OCI-LY1 (cell line): ENCODE results near the gene AGMO.
"Not testable (repeated sequence)": the region's sequence is repeated elsewhere in the genome, so short reads cannot be mapped to it uniquely, and the experiment has no call there.

ENCODE experiments used
- EZH2 ChIP-seq: fragments of 200-600 bp; sonication (generic), shearing (Covaris generic); IDR thresholded peaks from 2 replicates; pipeline ENCODE4 v1.8.0; 2017; ENCODE audit warnings: borderline replicate concordance, mixed run types, mild to moderate bottlenecking, antibody characterized with exemption, low read length, moderate library complexity, mixed read lengths
- TF ChIP-seq, protein P1 (sequence below): fragments of 200-600 bp; sonication (generic), shearing (Covaris generic); IDR thresholded peaks from 2 replicates; pipeline ENCODE4 v1.5.1; 2017; ENCODE audit warnings: mild to moderate bottlenecking, antibody characterized with exemption, low read length, moderate library complexity, mixed read lengths

GRCh38 chr7:15300986-15301385 is 260.8 kb downstream of the AGMO start:
- TF ChIP-seq, protein P1, sequence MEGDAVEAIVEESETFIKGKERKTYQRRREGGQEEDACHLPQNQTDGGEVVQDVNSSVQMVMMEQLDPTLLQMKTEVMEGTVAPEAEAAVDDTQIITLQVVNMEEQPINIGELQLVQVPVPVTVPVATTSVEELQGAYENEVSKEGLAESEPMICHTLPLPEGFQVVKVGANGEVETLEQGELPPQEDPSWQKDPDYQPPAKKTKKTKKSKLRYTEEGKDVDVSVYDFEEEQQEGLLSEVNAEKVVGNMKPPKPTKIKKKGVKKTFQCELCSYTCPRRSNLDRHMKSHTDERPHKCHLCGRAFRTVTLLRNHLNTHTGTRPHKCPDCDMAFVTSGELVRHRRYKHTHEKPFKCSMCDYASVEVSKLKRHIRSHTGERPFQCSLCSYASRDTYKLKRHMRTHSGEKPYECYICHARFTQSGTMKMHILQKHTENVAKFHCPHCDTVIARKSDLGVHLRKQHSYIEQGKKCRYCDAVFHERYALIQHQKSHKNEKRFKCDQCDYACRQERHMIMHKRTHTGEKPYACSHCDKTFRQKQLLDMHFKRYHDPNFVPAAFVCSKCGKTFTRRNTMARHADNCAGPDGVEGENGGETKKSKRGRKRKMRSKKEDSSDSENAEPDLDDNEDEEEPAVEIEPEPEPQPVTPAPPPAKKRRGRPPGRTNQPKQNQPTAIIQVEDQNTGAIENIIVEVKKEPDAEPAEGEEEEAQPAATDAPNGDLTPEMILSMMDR, result not testable (repeated sequence)
- TF ChIP-seq EZH2, result not testable (repeated sequence)
